Hepatocyte (in vitro differentiated cells): ENCODE data around the gene PPP2R3A. TPM values are rescaled to one million over a fixed set of nuclear protein-coding genes. Genes with fewer than 3 reads are reported as not detected.

Experiments used
- DNase-seq: peaks from one replicate; pipeline ENCODE4 v3.0.0-alpha.2; 2016; ENCODE audit warnings: low spot score
- H2AFZ ChIP-seq: fragments of 200-600 bp; sonication (generic); 2 replicates; pipeline ENCODE4 v1.6.0; 2016; ENCODE audit warnings: antibody characterized with exemption, mild to moderate bottlenecking
- H3K27ac ChIP-seq: fragments of 200-600 bp; sonication (generic); 2 replicates; pipeline ENCODE4 v1.5.1; 2016; ENCODE audit warnings: mild to moderate bottlenecking
- H3K27me3 ChIP-seq: fragments of 200-600 bp; sonication (generic); 2 replicates; pipeline ENCODE4 v1.6.1; 2016
- H3K36me3 ChIP-seq: fragments of 200-600 bp; sonication (generic); replicated peaks from 2 replicates; pipeline ENCODE4 v1.5.1; 2016; ENCODE audit warnings: low read depth; ENCODE audit not compliant: insufficient read depth
- H3K4me1 ChIP-seq: fragments of 200-600 bp; sonication (generic); 2 replicates; pipeline ENCODE4 v1.5.1; 2016; ENCODE audit warnings: mild to moderate bottlenecking, moderate library complexity; ENCODE audit not compliant: insufficient read depth
- H3K4me2 ChIP-seq: fragments of 200-600 bp; sonication (generic); 2 replicates; pipeline ENCODE4 v1.6.0; 2016
- H3K4me3 ChIP-seq: fragments of 200-600 bp; sonication (generic); 2 replicates; pipeline ENCODE4 v1.5.1; 2016; ENCODE audit warnings: mild to moderate bottlenecking
- H3K79me2 ChIP-seq: fragments of 200-600 bp; sonication (generic); 2 replicates; pipeline ENCODE4 v1.6.0; 2017; ENCODE audit warnings: mild to moderate bottlenecking
- H3K9me2 ChIP-seq: fragments of 200-600 bp; sonication (generic); replicated peaks from 2 replicates; pipeline ENCODE4 v1.6.0; 2017; ENCODE audit warnings: mild to moderate bottlenecking; ENCODE audit not compliant: insufficient read depth
- H3K9me3 ChIP-seq: fragments of 200-600 bp; sonication (generic); 2 replicates; pipeline ENCODE4 v1.5.1; 2016; ENCODE audit warnings: low read depth, mild to moderate bottlenecking
- H4K20me1 ChIP-seq: fragments of 200-600 bp; sonication (generic); 2 replicates; pipeline ENCODE4 v1.6.0; 2016; ENCODE audit warnings: mild to moderate bottlenecking; ENCODE audit not compliant: insufficient read depth, poor library complexity, severe bottlenecking
- EZH2 ChIP-seq: fragments of 200-600 bp; sonication (generic); IDR thresholded peaks from 2 replicates; pipeline ENCODE4 v1.6.1; 2016; ENCODE audit warnings: antibody characterized with exemption, mild to moderate bottlenecking, borderline replicate concordance
- EZH2phosphoT487 ChIP-seq: fragments of 200-600 bp; sonication (generic); IDR thresholded peaks from one replicate; pipeline ENCODE4 v1.6.1; 2018; ENCODE audit warnings: antibody characterized with exemption, mild to moderate bottlenecking, low read depth, moderate library complexity; ENCODE audit not compliant: unreplicated experiment, severe bottlenecking
- WGBS: methylation state at CpG from one replicate; pipeline ENCODE4 v1.1.6; 2016; ENCODE audit warnings: low lambda C conversion rate; ENCODE audit errors: missing lambda C conversion rate; 5-methylcytosine and 5-hydroxymethylcytosine counted together
- polyA plus RNA-seq: library from polyadenylated mRNA; unstranded; fragments of >200 nt; fragmentation: Nextera tagmentation; extraction: Ambion mirVana; gene quantifications from 2 replicates; pipeline ENCODE4 v1.2.1, GENCODE V29; 2016
- total RNA-seq: library from RNA; depleted of rRNA; stranded (reverse); fragments of >200 nt; gene quantifications from 2 replicates; pipeline ENCODE4 v1.2.3, GENCODE V29; 2014
- TF ChIP-seq, protein P1 (sequence below): fragments of 200-600 bp; sonication (generic); IDR thresholded peaks from 2 replicates; pipeline ENCODE4 v1.5.1; 2016; ENCODE audit warnings: antibody characterized with exemption, mild to moderate bottlenecking; ENCODE audit not compliant: poor library complexity

Gene PPP2R3A
- total and polyA plus RNA-seq, 2 experiments from 2014 or later: 6.7 to 20.2 TPM

- no peak overlapping the region for H3K4me2 ChIP-seq
- H3K27me3 ChIP-seq: no peaks in the 10 kb centered on the region
- no peaks in the 10 kb centered on the region for H3K36me3 ChIP-seq
- no peak overlapping the region for H3K4me3 ChIP-seq
- WGBS: 98% methylated on average over 4 of the region's 4 CpGs
- H3K27ac ChIP-seq: no peak overlapping the region
- H3K4me1 ChIP-seq: no peaks in the 10 kb centered on the region
- TF ChIP-seq EZH2 (no peak), EZH2phosphoT487 (no peak)
- TF ChIP-seq, protein P1, sequence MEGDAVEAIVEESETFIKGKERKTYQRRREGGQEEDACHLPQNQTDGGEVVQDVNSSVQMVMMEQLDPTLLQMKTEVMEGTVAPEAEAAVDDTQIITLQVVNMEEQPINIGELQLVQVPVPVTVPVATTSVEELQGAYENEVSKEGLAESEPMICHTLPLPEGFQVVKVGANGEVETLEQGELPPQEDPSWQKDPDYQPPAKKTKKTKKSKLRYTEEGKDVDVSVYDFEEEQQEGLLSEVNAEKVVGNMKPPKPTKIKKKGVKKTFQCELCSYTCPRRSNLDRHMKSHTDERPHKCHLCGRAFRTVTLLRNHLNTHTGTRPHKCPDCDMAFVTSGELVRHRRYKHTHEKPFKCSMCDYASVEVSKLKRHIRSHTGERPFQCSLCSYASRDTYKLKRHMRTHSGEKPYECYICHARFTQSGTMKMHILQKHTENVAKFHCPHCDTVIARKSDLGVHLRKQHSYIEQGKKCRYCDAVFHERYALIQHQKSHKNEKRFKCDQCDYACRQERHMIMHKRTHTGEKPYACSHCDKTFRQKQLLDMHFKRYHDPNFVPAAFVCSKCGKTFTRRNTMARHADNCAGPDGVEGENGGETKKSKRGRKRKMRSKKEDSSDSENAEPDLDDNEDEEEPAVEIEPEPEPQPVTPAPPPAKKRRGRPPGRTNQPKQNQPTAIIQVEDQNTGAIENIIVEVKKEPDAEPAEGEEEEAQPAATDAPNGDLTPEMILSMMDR: no peak
- no peak for DNase-seq
- no peaks in the 10 kb centered on the region for H4K20me1 ChIP-seq
- no peaks in the 10 kb centered on the region for H3K9me2 ChIP-seq
- no peaks in the 10 kb centered on the region for H3K79me2 ChIP-seq
- H3K9me3 ChIP-seq: no peaks in the 10 kb centered on the region
- H2AFZ ChIP-seq: no peak overlapping the region
These were observed 139.5 kb downstream of the PPP2R3A start for GRCh38 chr3:136105044-136105443.

- H3K27me3 ChIP-seq: no peaks in the 10 kb centered on the region
- no peaks in the 10 kb centered on the region for H4K20me1 ChIP-seq
- WGBS: 93% methylated on average over 6 of the region's 6 CpGs
- no peaks in the 10 kb centered on the region for H3K9me2 ChIP-seq
- no peak overlapping the region for H3K4me3 ChIP-seq
- H3K4me1 ChIP-seq: no peaks in the 10 kb centered on the region
- TF ChIP-seq EZH2 (no peak), EZH2phosphoT487 (no peak)
- TF ChIP-seq, protein P1: no peak
- no peak for DNase-seq
- peaks cover 4% of the 10 kb centered on the region for H3K36me3 ChIP-seq
- no peak overlapping the region for H2AFZ ChIP-seq
- no peak overlapping the region for H3K4me2 ChIP-seq
- H3K27ac ChIP-seq: no peak overlapping the region
- no peaks in the 10 kb centered on the region for H3K79me2 ChIP-seq
- no peaks in the 10 kb centered on the region for H3K9me3 ChIP-seq
These were observed 140.6 kb downstream of the PPP2R3A start for GRCh38 chr3:136106101-136106500.

GRCh38 chr3:136109499-136109898 is 144.0 kb downstream of the PPP2R3A start:
- 100% methylated on average over 1 of the region's 1 CpG for WGBS
- Histone ChIP-seq H3K9me2 (no peaks in the 10 kb centered on the region), H3K27me3 (no peaks in the 10 kb centered on the region), H4K20me1 (no peaks in the 10 kb centered on the region), H3K4me2 (no peak overlapping the region), H2AFZ (no peak overlapping the region), H3K9me3 (no peaks in the 10 kb centered on the region), H3K4me1 (no peaks in the 10 kb centered on the region), H3K79me2 (no peaks in the 10 kb centered on the region), H3K36me3 (peaks cover 4% of the 10 kb centered on the region), H3K27ac (no peak overlapping the region), H3K4me3 (no peak overlapping the region)
- TF ChIP-seq EZH2 (no peak), EZH2phosphoT487 (no peak)
- TF ChIP-seq, protein P1: no peak
- no peak for DNase-seq

DNA sequence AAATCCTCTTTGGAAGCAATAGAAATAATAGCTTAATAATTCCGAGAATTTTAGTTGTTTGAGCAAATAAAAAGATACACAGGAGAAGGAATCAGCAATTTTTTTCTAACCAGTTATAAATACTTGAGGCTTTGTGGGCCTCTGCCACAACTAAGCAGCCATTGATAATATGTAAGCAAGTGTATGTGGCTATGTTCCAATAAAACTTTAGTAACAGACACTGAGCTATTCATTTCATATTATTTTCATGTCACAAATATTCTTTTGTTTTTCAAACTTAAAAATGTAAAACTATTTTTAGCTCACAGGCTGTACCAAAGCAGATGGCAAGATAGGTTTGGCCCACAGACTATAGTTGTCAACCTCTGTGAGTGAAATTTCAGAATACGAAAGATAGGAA is 145.0 kb downstream of the PPP2R3A start:
- Histone ChIP-seq H2AFZ (no peak overlapping the region), H3K4me1 (no peaks in the 10 kb centered on the region), H3K36me3 (peaks cover 4% of the 10 kb centered on the region), H3K27me3 (no peaks in the 10 kb centered on the region), H4K20me1 (no peaks in the 10 kb centered on the region), H3K79me2 (no peaks in the 10 kb centered on the region), H3K4me3 (no peak overlapping the region), H3K4me2 (no peak overlapping the region), H3K9me2 (no peaks in the 10 kb centered on the region), H3K9me3 (no peaks in the 10 kb centered on the region), H3K27ac (no peak overlapping the region)
- no peak for TF ChIP-seq EZH2phosphoT487
- TF ChIP-seq, protein P1: no peak
- no peak for TF ChIP-seq EZH2
- DNase-seq: no peak
- 94% methylated on average over 2 of the region's 2 CpGs for WGBS
